GM12878 (cell line): ENCODE data around the gene NTPCR. TPM values are rescaled to one million over a fixed set of nuclear protein-coding genes. Genes with fewer than 3 reads are reported as not detected.

Source experiments
- EP300 ChIP-seq, 2 experiments: fragments of 150-350 bp in 1 of 2; IDR thresholded peaks; 2 replicates each; pipeline ENCODE4 v1.6.1; 2011 to 2012; ENCODE audit warnings: low read depth in 2 of 2, low read length in 2 of 2, borderline replicate concordance in 1 of 2, improper control_type of control experiment in 1 of 2, inconsistent platforms in 1 of 2; ENCODE audit not compliant: control insufficient read depth in 1 of 2
- HDAC6 ChIP-seq: fragments of 200-600 bp; sonication (generic); IDR thresholded peaks from one replicate; pipeline ENCODE4 v1.8.0; 2017; ENCODE audit warnings: antibody characterized with exemption; ENCODE audit not compliant: unreplicated experiment
- IRF3 ChIP-seq: fragments of 450-650 bp; IDR thresholded peaks from 2 replicates; pipeline ENCODE4 v1.6.1; 2014; ENCODE audit warnings: mild to moderate bottlenecking
- NR2C1 ChIP-seq: fragments of 450-650 bp; IDR thresholded peaks from 2 replicates; pipeline ENCODE4 v1.6.1; 2017; ENCODE audit warnings: antibody characterized with exemption, mild to moderate bottlenecking, moderate library complexity
- POLR2AphosphoS2 ChIP-seq: IDR thresholded peaks from 2 replicates; pipeline ENCODE4 v1.6.1; 2011; ENCODE audit warnings: low read depth, mild to moderate bottlenecking, low read length, improper control_type of control experiment, moderate library complexity
- RAD21 ChIP-seq: IDR thresholded peaks from 2 replicates; pipeline ENCODE4 v1.6.1; 2011; ENCODE audit warnings: mild to moderate bottlenecking, low read depth, low read length, moderate library complexity; ENCODE audit not compliant: insufficient read depth
- SIX5 ChIP-seq: IDR thresholded peaks from 2 replicates; pipeline ENCODE4 v1.6.1; 2011; ENCODE audit warnings: mild to moderate bottlenecking, low read depth, low read length, moderate library complexity; ENCODE audit not compliant: severe bottlenecking
- polyA plus RNA-seq, 11 experiments: library from polyadenylated mRNA; depleted of rRNA in 4 of 11; unstranded in 6 of 11; stranded (reverse) in 5 of 11; fragments of >200 nt; fragmentation: Nextera tagmentation in 4 of 11; fragmentation: Illumina TruSeq in 1 of 11; extraction: Ambion mirVana in 4 of 11; extraction: Trizol in 1 of 11; gene quantifications; 1 replicate in 1 of 11; 2 replicates in 10 of 11; pipeline versions ENCODE4 v1.2.1 to v1.2.3, GENCODE V29; 2011 to 2016; ENCODE audit warnings: inconsistent platforms in 2 of 11, missing spikeins in 2 of 11, low read depth in 1 of 11
- total RNA-seq, 4 experiments: library from RNA; depleted of rRNA in 3 of 4; stranded (reverse); fragments of >200 nt in 3 of 4; fragmentation: Illumina TruSeq in 1 of 4; extraction: Trizol in 1 of 4; gene quantifications; 2 replicates each; pipeline versions ENCODE4 v1.2.1 to v1.2.3, GENCODE V29; 2013 to 2021
- TF ChIP-seq, protein P1 (sequence below): IDR thresholded peaks from 2 replicates; pipeline ENCODE4 v1.6.1; 2012; ENCODE audit warnings: improper control_type of control experiment, low read depth, low read length; ENCODE audit not compliant: insufficient replicate concordance

Gene NTPCR
- total and polyA plus RNA-seq, 10 of the 15 experiments (the other 5 are each of a cell fraction or from before 2014, with no cell fraction given): 25.4 to 109 (median 56.6) TPM

- TF ChIP-seq, protein P1, sequence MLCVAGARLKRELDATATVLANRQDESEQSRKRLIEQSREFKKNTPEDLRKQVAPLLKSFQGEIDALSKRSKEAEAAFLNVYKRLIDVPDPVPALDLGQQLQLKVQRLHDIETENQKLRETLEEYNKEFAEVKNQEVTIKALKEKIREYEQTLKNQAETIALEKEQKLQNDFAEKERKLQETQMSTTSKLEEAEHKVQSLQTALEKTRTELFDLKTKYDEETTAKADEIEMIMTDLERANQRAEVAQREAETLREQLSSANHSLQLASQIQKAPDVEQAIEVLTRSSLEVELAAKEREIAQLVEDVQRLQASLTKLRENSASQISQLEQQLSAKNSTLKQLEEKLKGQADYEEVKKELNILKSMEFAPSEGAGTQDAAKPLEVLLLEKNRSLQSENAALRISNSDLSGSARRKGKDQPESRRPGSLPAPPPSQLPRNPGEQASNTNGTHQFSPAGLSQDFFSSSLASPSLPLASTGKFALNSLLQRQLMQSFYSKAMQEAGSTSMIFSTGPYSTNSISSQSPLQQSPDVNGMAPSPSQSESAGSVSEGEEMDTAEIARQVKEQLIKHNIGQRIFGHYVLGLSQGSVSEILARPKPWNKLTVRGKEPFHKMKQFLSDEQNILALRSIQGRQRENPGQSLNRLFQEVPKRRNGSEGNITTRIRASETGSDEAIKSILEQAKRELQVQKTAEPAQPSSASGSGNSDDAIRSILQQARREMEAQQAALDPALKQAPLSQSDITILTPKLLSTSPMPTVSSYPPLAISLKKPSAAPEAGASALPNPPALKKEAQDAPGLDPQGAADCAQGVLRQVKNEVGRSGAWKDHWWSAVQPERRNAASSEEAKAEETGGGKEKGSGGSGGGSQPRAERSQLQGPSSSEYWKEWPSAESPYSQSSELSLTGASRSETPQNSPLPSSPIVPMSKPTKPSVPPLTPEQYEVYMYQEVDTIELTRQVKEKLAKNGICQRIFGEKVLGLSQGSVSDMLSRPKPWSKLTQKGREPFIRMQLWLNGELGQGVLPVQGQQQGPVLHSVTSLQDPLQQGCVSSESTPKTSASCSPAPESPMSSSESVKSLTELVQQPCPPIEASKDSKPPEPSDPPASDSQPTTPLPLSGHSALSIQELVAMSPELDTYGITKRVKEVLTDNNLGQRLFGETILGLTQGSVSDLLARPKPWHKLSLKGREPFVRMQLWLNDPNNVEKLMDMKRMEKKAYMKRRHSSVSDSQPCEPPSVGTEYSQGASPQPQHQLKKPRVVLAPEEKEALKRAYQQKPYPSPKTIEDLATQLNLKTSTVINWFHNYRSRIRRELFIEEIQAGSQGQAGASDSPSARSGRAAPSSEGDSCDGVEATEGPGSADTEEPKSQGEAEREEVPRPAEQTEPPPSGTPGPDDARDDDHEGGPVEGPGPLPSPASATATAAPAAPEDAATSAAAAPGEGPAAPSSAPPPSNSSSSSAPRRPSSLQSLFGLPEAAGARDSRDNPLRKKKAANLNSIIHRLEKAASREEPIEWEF: no peak
- TF ChIP-seq EP300 (IDR thresholded peaks at IDR 0.05; ENCODE audit: borderline replicate concordance in 1 of 2, control insufficient read depth in 1 of 2, low read depth in 2 of 2, low read length in 2 of 2) (no peak), POLR2AphosphoS2 (no peak), SIX5 (no peak), NR2C1 (no peak), RAD21 (no peak), HDAC6 (no peak), IRF3 (no peak)
Measured at GRCh38 chr1:233020426-233020825, 70.0 kb downstream of the NTPCR start (continued).
